HCT116 (cell line): ENCODE data around the gene CNTN4. TPM values are rescaled to one million over a fixed set of nuclear protein-coding genes. Genes with fewer than 3 reads are reported as not detected.

Experiments used
- ATAC-seq: fragments of 200-7000 bp; cut with Tn5 transposase; 2 replicates; pipeline ENCODE4 v1.9.1; 2020; ENCODE audit warnings: mild to moderate bottlenecking, moderate library complexity
- BruUV-seq: library from RNA; stranded (reverse); fragments of 400-500 nt; replicated peaks from 2 replicates; lab custom pipeline; 2021; lab: Mats Ljungman, UMichigan
- CTCF ChIA-PET: fragments of 300-600 bp; sonication (Branson Sonifier 250); formaldehyde crosslinking; loops from one replicate; lab custom pipeline; 2021; ENCODE audit warnings: antibody characterized with exemption; lab: Charles Lee
- POLR2A ChIA-PET: fragments of 300-600, 350-600 bp; sonication (Branson Sonifier 250); formaldehyde crosslinking; loops from one replicate; lab custom pipeline; 2021; ENCODE audit warnings: antibody characterized with exemption; lab: Charles Lee
- RAD21 ChIA-PET, 2 experiments: fragments of 300-600 bp; sonication (Branson Sonifier 250); formaldehyde crosslinking; loops; one replicate each; lab custom pipeline; 2023; ENCODE audit warnings: low total read pairs in 2 of 2; ENCODE audit not compliant: uncharacterized antibody in 2 of 2, unreplicated experiment in 2 of 2, low non-redundant PET in 1 of 2; lab: Charles Lee
- DNase-seq: peaks from one replicate; pipeline ENCODE4 v3.0.0-alpha.2; 2010; ENCODE audit warnings: low read depth, low spot score
- H2AFZ ChIP-seq: fragments of 200-600 bp; shearing (Covaris generic), sonication (generic); 2 replicates; pipeline ENCODE4 v1.6.1; 2017; ENCODE audit warnings: low read depth, mixed run types, mixed read lengths, antibody characterized with exemption, low read length; ENCODE audit not compliant: poor library complexity, severe bottlenecking
- H3K27ac ChIP-seq: 2 replicates; pipeline ENCODE4 v1.5.1; 2012; ENCODE audit warnings: low read depth, low read length
- H3K27me3 ChIP-seq: fragments of 200-600 bp; sonication (generic); 2 replicates; pipeline ENCODE4 v1.6.1; 2016; ENCODE audit warnings: mixed run types, low read length, mixed read lengths; ENCODE audit not compliant: insufficient read depth
- H3K36me3 ChIP-seq, 2 experiments: fragments of 200-500 bp in 1 of 2; fragments of 200-600 bp in 1 of 2; sonication (Bioruptor generic) in 1 of 2; sonication (generic) in 1 of 2; 2 replicates each; pipeline versions ENCODE4 v1.5.1 to v1.6.1; 2014 to 2016; ENCODE audit warnings: low read length in 2 of 2, inconsistent platforms in 1 of 2, mixed read lengths in 1 of 2, mixed run types in 1 of 2; ENCODE audit not compliant: insufficient read depth in 2 of 2, control insufficient read depth in 1 of 2
- H3K4me1 ChIP-seq, 2 experiments: fragments of 200-600 bp in 1 of 2; sonication (generic) in 1 of 2; 2 replicates each; pipeline versions ENCODE4 v1.5.1 to v1.6.1; 2012 to 2017; ENCODE audit warnings: low read length in 2 of 2, inconsistent platforms in 1 of 2, mild to moderate bottlenecking in 1 of 2, mixed read lengths in 1 of 2, mixed run types in 1 of 2, moderate library complexity in 1 of 2; ENCODE audit not compliant: insufficient read depth in 2 of 2, control insufficient read depth in 1 of 2
- H3K4me2 ChIP-seq: fragments of 200-600 bp; sonication (generic); 2 replicates; pipeline ENCODE4 v1.6.1; 2017; ENCODE audit warnings: mixed run types, low read length, mixed read lengths
- H3K4me3 ChIP-seq, 2 experiments: fragments of 200-600 bp in 1 of 2; sonication (generic) in 1 of 2; replicated peaks in 1 of 2; 2 replicates each; pipeline ENCODE4 v1.5.1; 2011 to 2016; ENCODE audit warnings: low read length in 2 of 2, control low read depth in 1 of 2, low read depth in 1 of 2, mild to moderate bottlenecking in 1 of 2, mixed read lengths in 1 of 2, mixed run types in 1 of 2
- H3K79me2 ChIP-seq: fragments of 200-600 bp; sonication (generic); 2 replicates; pipeline ENCODE4 v1.6.1; 2017; ENCODE audit warnings: mild to moderate bottlenecking, mixed run types, low read length, moderate library complexity, mixed read lengths; ENCODE audit not compliant: insufficient read depth
- H3K9ac ChIP-seq: fragments of 200-600 bp; sonication (generic); 2 replicates; pipeline ENCODE4 v1.6.1; 2016; ENCODE audit warnings: low read length, mixed read lengths
- H3K9me2 ChIP-seq: fragments of 200-600 bp; sonication (generic), shearing (Covaris generic); 2 replicates; pipeline ENCODE4 v1.6.1; 2017; ENCODE audit warnings: mixed run types, mild to moderate bottlenecking, moderate library complexity; ENCODE audit not compliant: insufficient read depth
- H3K9me3 ChIP-seq, 2 experiments: fragments of 200-500 bp in 1 of 2; fragments of 200-600 bp in 1 of 2; sonication (Bioruptor generic) in 1 of 2; sonication (generic) in 1 of 2; 2 replicates each; pipeline ENCODE4 v1.6.1; 2014 to 2017; ENCODE audit warnings: low read length in 2 of 2, mixed read lengths in 2 of 2, inconsistent platforms in 1 of 2, low read depth in 1 of 2, mild to moderate bottlenecking in 1 of 2, mixed run types in 1 of 2, moderate library complexity in 1 of 2; ENCODE audit not compliant: control insufficient read depth in 1 of 2, insufficient read depth in 1 of 2
- H4K20me1 ChIP-seq: fragments of 200-600 bp; sonication (generic), shearing (Covaris generic); 2 replicates; pipeline ENCODE4 v1.6.1; 2017; ENCODE audit warnings: mixed run types, mild to moderate bottlenecking, moderate library complexity; ENCODE audit not compliant: insufficient read depth
- CEBPB ChIP-seq: IDR thresholded peaks from 2 replicates; pipeline ENCODE4 v1.6.1; 2012; ENCODE audit warnings: low read depth
- CTCF ChIP-seq, 3 experiments: fragments of 200-600 bp in 1 of 3; sonication (generic) in 1 of 3; IDR thresholded peaks in 2 of 3; conservative IDR thresholded peaks in 1 of 3; 2 replicates each; pipeline ENCODE4 v1.5.1; 2012 to 2017; ENCODE audit warnings: low read depth in 2 of 3, low read length in 2 of 3, antibody characterized with exemption in 1 of 3, borderline replicate concordance in 1 of 3, control low read depth in 1 of 3, mild to moderate bottlenecking in 1 of 3, mixed read lengths in 1 of 3, mixed run types in 1 of 3, moderate library complexity in 1 of 3; ENCODE audit not compliant: insufficient read depth in 1 of 3
- EGR1 ChIP-seq: IDR thresholded peaks from 2 replicates; pipeline ENCODE4 v1.6.1; 2012; ENCODE audit warnings: low read depth
- ELF1 ChIP-seq: IDR thresholded peaks from 2 replicates; pipeline ENCODE4 v1.6.1; 2012; ENCODE audit warnings: low read depth, borderline replicate concordance
- EZH2 ChIP-seq: fragments of 200-600 bp; sonication (generic); IDR thresholded peaks from 2 replicates; pipeline ENCODE4 v1.6.1; 2017; ENCODE audit warnings: antibody characterized with exemption, mixed run types
- EZH2phosphoT487 ChIP-seq: fragments of 200-600 bp; IDR thresholded peaks from 2 replicates; pipeline ENCODE4 v1.6.1; 2018; ENCODE audit warnings: antibody characterized with exemption, borderline replicate concordance
- FOSL1 ChIP-seq: IDR thresholded peaks from 2 replicates; pipeline ENCODE4 v1.6.1; 2012; ENCODE audit warnings: low read depth
- MAX ChIP-seq: IDR thresholded peaks from 2 replicates; pipeline ENCODE4 v1.6.1; 2012
- POLR2A ChIP-seq: IDR thresholded peaks from 2 replicates; pipeline ENCODE4 v1.7.0; 2011; ENCODE audit warnings: borderline replicate concordance; ENCODE audit not compliant: insufficient read depth, insufficient read length; ENCODE audit errors: extremely low read depth
- POLR2AphosphoS5 ChIP-seq: IDR thresholded peaks from 2 replicates; pipeline ENCODE4 v1.6.1; 2011; ENCODE audit warnings: mild to moderate bottlenecking, low read depth, low read length, moderate library complexity
- RAD21 ChIP-seq: IDR thresholded peaks from 2 replicates; pipeline ENCODE4 v1.6.1; 2012; ENCODE audit warnings: low read depth, mild to moderate bottlenecking
- REST ChIP-seq: IDR thresholded peaks from 2 replicates; pipeline ENCODE4 v1.6.1; 2012; ENCODE audit warnings: low read depth
- SP1 ChIP-seq: IDR thresholded peaks from 2 replicates; pipeline ENCODE4 v1.6.1; 2012; ENCODE audit warnings: low read depth
- SRF ChIP-seq: IDR thresholded peaks from 2 replicates; pipeline ENCODE4 v1.6.1; 2012; ENCODE audit warnings: low read depth
- TCF7L2 ChIP-seq: IDR thresholded peaks from 2 replicates; pipeline ENCODE4 v1.7.0; 2011; ENCODE audit warnings: borderline replicate concordance, inconsistent platforms; ENCODE audit not compliant: insufficient read depth, insufficient read length; ENCODE audit errors: extremely low read depth
- YY1 ChIP-seq: IDR thresholded peaks from 2 replicates; pipeline ENCODE4 v1.6.1; 2011; ENCODE audit warnings: low read length, low read depth, moderate library complexity, mild to moderate bottlenecking; ENCODE audit not compliant: insufficient replicate concordance; ENCODE audit errors: extremely low read depth
- ZBTB33 ChIP-seq: IDR thresholded peaks from 2 replicates; pipeline ENCODE4 v1.6.1; 2011; ENCODE audit warnings: mild to moderate bottlenecking, low read length, moderate library complexity; ENCODE audit not compliant: insufficient replicate concordance; ENCODE audit errors: extremely low read depth
- ZFX ChIP-seq: fragments of 450-650 bp; IDR thresholded peaks from 2 replicates; pipeline ENCODE4 v1.6.1; 2017
- ZNF274 ChIP-seq: fragments of 200-500 bp; sonication (Bioruptor generic); IDR thresholded peaks from 2 replicates; pipeline ENCODE4 v1.6.1; 2014; ENCODE audit warnings: mild to moderate bottlenecking, low read depth, low read length, inconsistent platforms
- intact Hi-C: fragments of 100-400 bp; cut with micrococcal nuclease; formaldehyde crosslinking; loops from 2 replicates; pipeline ENCODE4 v1.10.0; 2022
- total RNA-seq: library from RNA; stranded (reverse); gene quantifications from one replicate; pipeline ENCODE4 v1.2.1, GENCODE V29; 2021; ENCODE audit not compliant: unreplicated experiment

CNTN4 gene
- total RNA-seq, 1 experiment from 2014 or later, result not detected

- TF ChIP-seq ZFX (no peak), CTCF (IDR thresholded peaks at IDR 0.05 in 2 of 3, conservative IDR thresholded peaks at IDR 0.05 in 1 of 3; ENCODE audit: borderline replicate concordance in 1 of 3, insufficient read depth in 1 of 3, low read depth in 2 of 3, low read length in 2 of 3) (no peak), EZH2phosphoT487 (no peak), TCF7L2 (no peak), POLR2AphosphoS5 (no peak), SRF (no peak), SP1 (no peak)
These were observed 848.9 kb downstream of the CNTN4 start (continued) for GRCh38 chr3:2947536-2947935.

GRCh38 chr3:2948882-2949281 lies 850.2 kb downstream of the CNTN4 start:
- no peaks in the 10 kb centered on the region for H3K36me3 ChIP-seq
- H3K27me3 ChIP-seq, result no peaks in the 10 kb centered on the region
- H4K20me1 ChIP-seq, result no peaks in the 10 kb centered on the region
- ATAC-seq (no peak), DNase-seq (no peak)
- H3K9me3 ChIP-seq, result no peaks in the 10 kb centered on the region
- H3K4me1 ChIP-seq, result no peaks in the 10 kb centered on the region
- H3K9me2 ChIP-seq, result no peaks in the 10 kb centered on the region
- H2AFZ ChIP-seq, result no peak overlapping the region
- H3K4me2 ChIP-seq, result no peak overlapping the region
- no TSS peak for BruUV-seq
- ChIA-PET RAD21 (no interaction called here), CTCF (no interaction called here), POLR2A (no interaction called here)
- no peaks in the 10 kb centered on the region for H3K79me2 ChIP-seq
- no peak overlapping the region for H3K27ac ChIP-seq
- intact Hi-C loops, result no loop called here
- no peak overlapping the region for H3K9ac ChIP-seq
- H3K4me3 ChIP-seq, result no peak overlapping the region
- TF ChIP-seq ELF1 (no peak), ZFX (no peak), ZBTB33 (no peak), ZNF274 (no peak), CEBPB (no peak), FOSL1 (no peak), TCF7L2 (no peak), MAX (no peak), REST (no peak), SP1 (no peak), EZH2 (no peak), YY1 (no peak), RAD21 (no peak), POLR2A (no peak), EGR1 (no peak), POLR2AphosphoS5 (no peak)
